IMR-90 (cell line): ENCODE data around the gene TMPRSS12. TPM values are rescaled to one million over a fixed set of nuclear protein-coding genes. Genes with fewer than 3 reads are reported as not detected.

Experiments
- ATAC-seq: fragments of 200-7000 bp; cut with Tn5 transposase; 2 replicates; pipeline ENCODE4 v1.9.1; 2020; ENCODE audit warnings: low read depth, mild to moderate bottlenecking, moderate library complexity
- BruUV-seq: library from RNA; stranded (reverse); fragments of 400-500 nt; replicated peaks from 2 replicates; lab custom pipeline; 2021; lab: Mats Ljungman, UMichigan
- CTCF ChIA-PET: fragments of 300-600 bp; formaldehyde crosslinking; extraction: SDS; loops from one replicate; lab custom pipeline; 2021; ENCODE audit warnings: antibody characterized with exemption; lab: Yijun Ruan, JAX
- POLR2A ChIA-PET: fragments of 300-600 bp; sonication (Branson Sonifier 250); formaldehyde crosslinking; loops from one replicate; lab custom pipeline; 2022; ENCODE audit warnings: antibody characterized with exemption; ENCODE audit not compliant: unreplicated experiment; lab: Charles Lee
- DNase-seq: peaks from one replicate; pipeline ENCODE4 v3.0.0; 2013
- H2AFZ ChIP-seq: replicated peaks from 2 replicates; pipeline ENCODE3; 2013; ENCODE audit warnings: low read length, mild to moderate bottlenecking; ENCODE audit not compliant: poor library complexity
- H2AK5ac ChIP-seq: 2 replicates; pipeline ENCODE4 v1.6.1; 2013; ENCODE audit warnings: low read depth, low read length, inconsistent platforms
- H2AK9ac ChIP-seq: replicated peaks from 2 replicates; pipeline ENCODE3; 2013; ENCODE audit warnings: mild to moderate bottlenecking, low read depth, low read length, moderate library complexity; ENCODE audit not compliant: poor library complexity
- H2BK120ac ChIP-seq: 2 replicates; pipeline ENCODE4 v1.6.1; 2013; ENCODE audit warnings: low read depth, low read length, inconsistent platforms
- H2BK15ac ChIP-seq: 3 replicates; pipeline ENCODE4 v1.6.1; 2013; ENCODE audit warnings: low read depth, low read length, inconsistent platforms
- H2BK20ac ChIP-seq: 2 replicates; pipeline ENCODE4 v1.6.1; 2013; ENCODE audit warnings: low read depth, mild to moderate bottlenecking, inconsistent platforms, low read length, moderate library complexity
- H2BK5ac ChIP-seq: 2 replicates; pipeline ENCODE4 v1.6.1; 2013; ENCODE audit warnings: mild to moderate bottlenecking, low read depth, low read length, inconsistent platforms; ENCODE audit not compliant: poor library complexity, severe bottlenecking
- H3K14ac ChIP-seq: replicated peaks from 2 replicates; pipeline ENCODE4 v1.6.1; 2013; ENCODE audit warnings: low read depth, low read length, inconsistent platforms
- H3K18ac ChIP-seq: 2 replicates; pipeline ENCODE4 v1.6.1; 2013; ENCODE audit warnings: low read depth, low read length, control low read depth
- H3K23ac ChIP-seq: 2 replicates; pipeline ENCODE4 v1.6.1; 2013; ENCODE audit warnings: low read depth, low read length, inconsistent platforms
- H3K27ac ChIP-seq: 2 replicates; pipeline ENCODE4 v1.5.1; 2013; ENCODE audit warnings: mild to moderate bottlenecking, control low read depth, low read length; ENCODE audit not compliant: insufficient read depth
- H3K27me3 ChIP-seq: 2 replicates; pipeline ENCODE4 v1.6.1; 2013; ENCODE audit warnings: low read length; ENCODE audit not compliant: control insufficient read depth, insufficient read depth
- H3K36me3 ChIP-seq: 2 replicates; pipeline ENCODE4 v1.6.1; 2013; ENCODE audit warnings: low read length, mixed read lengths; ENCODE audit not compliant: control insufficient read depth, insufficient read depth
- H3K4ac ChIP-seq: 2 replicates; pipeline ENCODE4 v1.6.1; 2013; ENCODE audit warnings: low read depth, low read length, inconsistent platforms
- H3K4me1 ChIP-seq: 2 replicates; pipeline ENCODE4 v1.6.1; 2013; ENCODE audit warnings: low read length, mixed read lengths; ENCODE audit not compliant: control insufficient read depth, insufficient read depth
- H3K4me2 ChIP-seq: 2 replicates; pipeline ENCODE4 v1.6.1; 2013; ENCODE audit warnings: low read depth, mild to moderate bottlenecking, control low read depth, low read length, moderate library complexity
- H3K4me3 ChIP-seq: 2 replicates; pipeline ENCODE4 v1.5.1; 2013; ENCODE audit warnings: low read depth, mild to moderate bottlenecking, control low read depth, low read length, moderate library complexity; ENCODE audit not compliant: insufficient read depth
- H3K56ac ChIP-seq: 2 replicates; pipeline ENCODE4 v1.6.1; 2013; ENCODE audit warnings: low read length, inconsistent platforms; ENCODE audit not compliant: insufficient read depth; ENCODE audit errors: extremely low read depth
- H3K79me1 ChIP-seq, 2 experiments: 2 replicates each; pipeline ENCODE4 v1.6.1; 2013; ENCODE audit warnings: low read length in 2 of 2, inconsistent platforms in 1 of 2, low read depth in 1 of 2
- H3K9ac ChIP-seq: 2 replicates; pipeline ENCODE4 v1.6.1; 2013; ENCODE audit warnings: low read depth, low read length, control low read depth
- H3K9me1 ChIP-seq: 2 replicates; pipeline ENCODE4 v1.6.1; 2013; ENCODE audit warnings: low read length, inconsistent platforms; ENCODE audit not compliant: insufficient read depth
- H3K9me3 ChIP-seq: 2 replicates; pipeline ENCODE4 v1.6.1; 2013; ENCODE audit warnings: low read length; ENCODE audit not compliant: control insufficient read depth, insufficient read depth
- H4K20me1 ChIP-seq: 2 replicates; pipeline ENCODE4 v1.6.1; 2013; ENCODE audit warnings: low read length, inconsistent platforms; ENCODE audit not compliant: insufficient read depth
- H4K5ac ChIP-seq: 2 replicates; pipeline ENCODE4 v1.6.1; 2013; ENCODE audit warnings: mild to moderate bottlenecking, low read depth, low read length, control low read depth
- H4K8ac ChIP-seq, 2 experiments: 2 replicates each; pipeline ENCODE4 v1.6.1; 2013; ENCODE audit warnings: low read depth in 2 of 2, low read length in 2 of 2, control low read depth in 1 of 2, inconsistent platforms in 1 of 2
- H4K91ac ChIP-seq: 2 replicates; pipeline ENCODE4 v1.6.1; 2013; ENCODE audit warnings: low read depth, low read length, inconsistent platforms; ENCODE audit not compliant: insufficient read depth
- BHLHE40 ChIP-seq: fragments of 150-350 bp; IDR thresholded peaks from 2 replicates; pipeline ENCODE4 v1.6.1; 2016; ENCODE audit warnings: mild to moderate bottlenecking, low read depth, low read length
- CHD1 ChIP-seq: IDR thresholded peaks from 2 replicates; pipeline ENCODE4 v1.6.1; 2012; ENCODE audit warnings: low read depth, low read length, improper control_type of control experiment
- CTCF ChIP-seq: conservative IDR thresholded peaks from 2 replicates; pipeline ENCODE4 v1.5.1; 2012; ENCODE audit warnings: mild to moderate bottlenecking, low read depth, low read length, improper control_type of control experiment
- ELK1 ChIP-seq: fragments of 150-350 bp; IDR thresholded peaks from 2 replicates; pipeline ENCODE4 v1.6.1; 2016; ENCODE audit warnings: low read depth, mild to moderate bottlenecking, low read length, moderate library complexity, borderline replicate concordance
- FOS ChIP-seq: fragments of 150-350 bp; IDR thresholded peaks from 2 replicates; pipeline ENCODE4 v1.6.1; 2016; ENCODE audit warnings: low read depth, low read length
- MAFK ChIP-seq: IDR thresholded peaks from 2 replicates; pipeline ENCODE4 v1.6.1; 2012; ENCODE audit warnings: low read depth, low read length, improper control_type of control experiment
- MAZ ChIP-seq: IDR thresholded peaks from 2 replicates; pipeline ENCODE4 v1.6.1; 2012; ENCODE audit warnings: low read depth, mild to moderate bottlenecking, low read length, improper control_type of control experiment, moderate library complexity, borderline replicate concordance
- MXI1 ChIP-seq: IDR thresholded peaks from 2 replicates; pipeline ENCODE4 v1.6.1; 2012; ENCODE audit warnings: low read depth, mild to moderate bottlenecking, low read length, moderate library complexity, borderline replicate concordance
- NFE2L2 ChIP-seq: fragments of 150-350 bp; IDR thresholded peaks from 2 replicates; pipeline ENCODE4 v1.6.1; 2016; ENCODE audit warnings: low read depth, mild to moderate bottlenecking, low read length
- POLR2A ChIP-seq: IDR thresholded peaks from 2 replicates; pipeline ENCODE4 v1.6.1; 2012; ENCODE audit warnings: mild to moderate bottlenecking, low read depth, low read length
- RAD21 ChIP-seq: IDR thresholded peaks from 2 replicates; pipeline ENCODE4 v1.6.1; 2012; ENCODE audit warnings: low read length, improper control_type of control experiment
- RCOR1 ChIP-seq: IDR thresholded peaks from 2 replicates; pipeline ENCODE4 v1.6.1; 2012; ENCODE audit warnings: mild to moderate bottlenecking, low read length, improper control_type of control experiment; ENCODE audit not compliant: insufficient replicate concordance
- RFX5 ChIP-seq: IDR thresholded peaks from 2 replicates; pipeline ENCODE4 v1.8.0; 2012; ENCODE audit warnings: low read depth, mild to moderate bottlenecking, low read length, moderate library complexity
- SMC3 ChIP-seq: fragments of 150-350 bp; IDR thresholded peaks from 2 replicates; pipeline ENCODE4 v1.6.1; 2016; ENCODE audit warnings: low read depth, mild to moderate bottlenecking, antibody characterized with exemption, low read length, moderate library complexity
- USF2 ChIP-seq: fragments of 150-350 bp; IDR thresholded peaks from 2 replicates; pipeline ENCODE4 v1.6.1; 2017; ENCODE audit warnings: mild to moderate bottlenecking, antibody characterized with exemption, low read length, low read depth
- WGBS, 2 experiments: methylation state at CpG; one replicate each; pipeline versions ENCODE4 v1.1.5 to v1.1.7; 2013; ENCODE audit warnings: missing lambda C conversion rate in 2 of 2; ENCODE audit not compliant: insufficient read length in 1 of 2; ENCODE audit errors: extremely low coverage in 2 of 2; 5-methylcytosine and 5-hydroxymethylcytosine counted together
- dilution Hi-C: fragments of 300-500 bp; cut with HindIII; formaldehyde crosslinking; loops from one replicate; pipeline ENCODE4 v1.14.3; 2018; ENCODE audit warnings: low sequenced_read_pairs; ENCODE audit not compliant: unreplicated experiment
- in situ Hi-C: fragments of 300-500 bp; cut with MboI; formaldehyde crosslinking; loops from 3 replicates; pipeline ENCODE4 v1.14.3; 2019; ENCODE audit warnings: low sequenced_read_pairs, inconsistent platforms, mixed read lengths
- intact Hi-C: fragments of 100-400 bp; cut with micrococcal nuclease; formaldehyde crosslinking; loops from 2 replicates; pipeline ENCODE4 v1.10.0; 2022
- polyA plus RNA-seq, 3 experiments: library from polyadenylated mRNA; depleted of rRNA; stranded (reverse); fragments of >200 nt; gene quantifications; 2 replicates each; pipeline ENCODE4 v1.2.3, GENCODE V29; 2012; ENCODE audit warnings: low replicate concordance in 1 of 3
- total RNA-seq: library from RNA; depleted of rRNA; stranded (reverse); fragments of >200 nt; gene quantifications from 2 replicates; pipeline ENCODE4 v1.2.3, GENCODE V29; 2012

TMPRSS12 gene
- total and polyA plus RNA-seq, 2 of the 4 experiments (the other 2 are of a cell fraction): not detected

GRCh38 chr12:50914872-50915484 lies 72.3 kb downstream of the TMPRSS12 start:
- Histone ChIP-seq H4K91ac (no peak overlapping the region), H3K9me1 (0 out of 2 replicates have a peak, but pooled peaks cover 4% of the 10 kb centered on the region), H3K79me1 (no peaks in the 10 kb centered on the region), H3K27ac (no peak overlapping the region), H3K36me3 (no peaks in the 10 kb centered on the region), H4K5ac (no peak overlapping the region), H3K23ac (no peak overlapping the region), H2BK20ac (no peak overlapping the region), H4K8ac (no peak overlapping the region), H3K4me1 (peaks cover 7% of the 10 kb centered on the region), H3K14ac (no peak overlapping the region), H2AK5ac (no peak overlapping the region), H3K56ac (no peak overlapping the region), H3K27me3 (no peaks in the 10 kb centered on the region), H2BK120ac (no peak overlapping the region), H3K9me3 (peaks cover 43% of the 10 kb centered on the region), H3K4ac (no peak overlapping the region), H2BK15ac (no peak overlapping the region), H2AFZ (no peak overlapping the region), H3K4me2 (no peak overlapping the region), H3K4me3 (no peak overlapping the region), H2BK5ac (no peak overlapping the region), H4K20me1 (no peaks in the 10 kb centered on the region), H3K9ac (no peak overlapping the region), H2AK9ac (no peak overlapping the region), H3K18ac (no peak overlapping the region)
- no peak for DNase-seq
- no peak for ATAC-seq
- 66% methylated on average over 3 of the region's 6 CpGs; no CpG with 5 or more reads in 1 of the 2 experiments for WGBS, 2 experiments
- TF ChIP-seq NFE2L2 (no peak), USF2 (no peak), SMC3 (no peak), BHLHE40 (no peak), RAD21 (no peak), RFX5 (no peak), MAFK (no peak), MAZ (no peak), RCOR1 (no peak), CTCF (no peak), FOS (no peak), ELK1 (no peak), POLR2A (no peak), CHD1 (no peak), MXI1 (no peak)
- dilution Hi-C loops: no loop called here
- POLR2A ChIA-PET: no interaction called here
- CTCF ChIA-PET: interaction anchor here (0.6 kb wide), 1 partner anchor 352 kb away, joined by 3 read pairs; no protein-coding TSS in a partner anchor
- intact Hi-C loops: no loop called here
- no TSS peak for BruUV-seq
- in situ Hi-C loops: no loop called here
